HG03108 (cell line): ENCODE data around the gene ST3GAL5.

ENCODE experiments used
- ATAC-seq: cut with Tn5 transposase; IDR thresholded peaks from one replicate; pipeline ENCODE4 v1.9.1; 2021; ENCODE audit warnings: moderate library complexity; ENCODE audit not compliant: unreplicated experiment

ST3GAL5 gene

GRCh38 chr2:85793584-85793983, 95.2 kb downstream of the ST3GAL5 start:
- ATAC-seq: no peak

GRCh38 chr2:85792783-85793441, 95.9 kb downstream of the ST3GAL5 start:
- ATAC-seq: no peak

GRCh38 chr2:85791704-85792565, 96.9 kb downstream of the ST3GAL5 start:
- ATAC-seq: no peak

GRCh38 chr2:85790499-85791188, 98.1 kb downstream of the ST3GAL5 start:
- ATAC-seq: no peak

- ATAC-seq: no peak
These were observed 98.8 kb downstream of the ST3GAL5 start for GRCh38 chr2:85790032-85790431.

GRCh38 chr2:85789271-85789670, 99.5 kb downstream of the ST3GAL5 start:
- ATAC-seq: no peak

GRCh38 chr2:85788603-85789002, 100.2 kb downstream of the ST3GAL5 start:
- ATAC-seq: no peak

- ATAC-seq: no peak
These were observed 100.8 kb downstream of the ST3GAL5 start for GRCh38 chr2:85787981-85788340.

GRCh38 chr2:85787282-85787980, 101.4 kb downstream of the ST3GAL5 start:
- ATAC-seq: no peak
